BJ (cell line): Measurements from ENCODE around the gene RBM38. TPM values are rescaled to one million over a fixed set of nuclear protein-coding genes. Genes with fewer than 3 reads are reported as not detected.
"Not testable (repeated sequence)": the region's sequence is repeated elsewhere in the genome, so short reads cannot be mapped to it uniquely, and the experiment has no call there.

ENCODE experiments used
- CTCF ChIA-PET: fragments of 350-600 bp; formaldehyde crosslinking; extraction: SDS; loops from one replicate; lab custom pipeline; 2021; ENCODE audit warnings: antibody characterized with exemption, inconsistent platforms; lab: Yijun Ruan, JAX
- POLR2A ChIA-PET: fragments of 300-600 bp; sonication (Branson Sonifier 250); formaldehyde crosslinking; extraction: SDS; loops from one replicate; lab custom pipeline; 2021; ENCODE audit warnings: antibody characterized with exemption; lab: Charles Lee
- DNase-seq: peaks from one replicate; pipeline ENCODE4 v3.0.0-alpha.2; 2011; ENCODE audit warnings: low read depth
- H3K27me3 ChIP-seq: 2 replicates; pipeline ENCODE4 v1.6.0; 2011; ENCODE audit warnings: low read length; ENCODE audit not compliant: control insufficient read depth, insufficient read depth
- H3K36me3 ChIP-seq: 2 replicates; pipeline ENCODE4 v1.5.1; 2011; ENCODE audit warnings: low read length; ENCODE audit not compliant: control insufficient read depth, insufficient read depth
- H3K4me3 ChIP-seq: 2 replicates; pipeline ENCODE4 v1.5.1; 2011; ENCODE audit warnings: low read depth, mild to moderate bottlenecking, control low read depth, low read length
- polyA minus RNA-seq: library from RNA; depleted of rRNA, polyadenylated mRNA; stranded (reverse); fragments of >200 nt; gene quantifications from 2 replicates; pipeline ENCODE4 v1.2.3, GENCODE V29; 2011; rRNA and poly(A)+ RNA removed
- polyA plus RNA-seq: library from polyadenylated mRNA; depleted of rRNA; stranded (reverse); fragments of >200 nt; gene quantifications from 2 replicates; pipeline ENCODE4 v1.2.3, GENCODE V29; 2011; rRNA removed
- TF ChIP-seq, protein P1 (sequence below): IDR thresholded peaks from 2 replicates; pipeline ENCODE4 v1.5.1; 2011; ENCODE audit warnings: low read depth, mild to moderate bottlenecking, control low read depth, inconsistent platforms, low read length, moderate library complexity; ENCODE audit not compliant: insufficient read depth

RBM38 gene
- polyA plus RNA-seq (3.2 and 5.2 TPM in 2 replicates), polyA minus RNA-seq (1.5 and 2.2 TPM in 2 replicates)

DNA sequence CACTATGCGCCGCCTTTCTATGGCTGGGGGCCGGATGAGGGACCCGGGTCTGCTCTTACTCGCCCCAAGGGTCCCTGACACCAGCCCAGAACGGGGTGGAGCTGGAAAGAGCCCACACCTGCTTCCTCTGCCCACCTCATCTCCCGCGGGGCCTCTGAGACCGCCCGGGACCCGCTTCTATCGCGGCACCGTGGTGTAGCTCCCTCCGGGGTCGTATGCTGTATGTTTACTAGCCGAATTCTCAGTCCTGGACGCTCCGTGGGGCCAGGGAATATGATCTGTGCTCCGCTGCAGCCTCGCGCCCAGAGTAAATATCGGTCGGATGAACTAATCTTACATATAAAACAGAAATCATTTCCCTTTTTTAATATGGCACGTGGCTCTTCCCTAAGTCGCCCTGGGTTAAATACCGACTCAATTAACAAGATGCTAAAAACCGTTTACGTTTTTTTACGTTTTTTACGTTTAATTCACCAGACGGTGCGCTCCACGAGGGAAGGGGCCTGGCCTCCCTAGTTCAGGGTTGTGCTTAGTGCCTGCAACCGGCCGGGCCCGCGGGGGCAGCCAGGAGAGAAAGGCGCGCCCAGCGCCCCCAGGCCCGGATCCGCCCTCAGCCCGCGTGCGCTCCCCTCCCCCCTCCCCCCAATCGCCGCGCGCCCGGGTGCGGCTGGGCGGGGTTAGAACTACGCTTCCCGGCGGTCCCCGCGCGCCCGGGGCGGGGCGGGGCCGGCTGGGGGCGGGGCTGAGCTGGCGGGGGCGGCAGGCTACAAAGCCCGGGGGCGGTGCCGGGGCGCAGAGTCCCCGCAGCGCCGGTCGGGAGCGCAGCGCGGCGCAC, at the start of gene RBM38:
RBM38 (plus strand) TSS at position 793 of the 835 bp plus-strand sequence. CDS start 186 bp downstream, outside the sequence.
- TF ChIP-seq, protein P1, sequence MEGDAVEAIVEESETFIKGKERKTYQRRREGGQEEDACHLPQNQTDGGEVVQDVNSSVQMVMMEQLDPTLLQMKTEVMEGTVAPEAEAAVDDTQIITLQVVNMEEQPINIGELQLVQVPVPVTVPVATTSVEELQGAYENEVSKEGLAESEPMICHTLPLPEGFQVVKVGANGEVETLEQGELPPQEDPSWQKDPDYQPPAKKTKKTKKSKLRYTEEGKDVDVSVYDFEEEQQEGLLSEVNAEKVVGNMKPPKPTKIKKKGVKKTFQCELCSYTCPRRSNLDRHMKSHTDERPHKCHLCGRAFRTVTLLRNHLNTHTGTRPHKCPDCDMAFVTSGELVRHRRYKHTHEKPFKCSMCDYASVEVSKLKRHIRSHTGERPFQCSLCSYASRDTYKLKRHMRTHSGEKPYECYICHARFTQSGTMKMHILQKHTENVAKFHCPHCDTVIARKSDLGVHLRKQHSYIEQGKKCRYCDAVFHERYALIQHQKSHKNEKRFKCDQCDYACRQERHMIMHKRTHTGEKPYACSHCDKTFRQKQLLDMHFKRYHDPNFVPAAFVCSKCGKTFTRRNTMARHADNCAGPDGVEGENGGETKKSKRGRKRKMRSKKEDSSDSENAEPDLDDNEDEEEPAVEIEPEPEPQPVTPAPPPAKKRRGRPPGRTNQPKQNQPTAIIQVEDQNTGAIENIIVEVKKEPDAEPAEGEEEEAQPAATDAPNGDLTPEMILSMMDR: no peak
- Histone ChIP-seq H3K4me3 (peak within 1 kb of the TSS; percentile 72), H3K36me3 (peaks cover 8% of the 10 kb centered on the region), H3K27me3 (no peaks in the 10 kb centered on the region)
- ChIA-PET CTCF (interaction anchor here (1.0 to 2.0 kb wide), 4 partner anchors 8 to 111 kb away, joined by 3 to 13 read pairs (median 4); no protein-coding TSS in a partner anchor), POLR2A (no interaction called here)
- DNase-seq: no peak

DNA sequence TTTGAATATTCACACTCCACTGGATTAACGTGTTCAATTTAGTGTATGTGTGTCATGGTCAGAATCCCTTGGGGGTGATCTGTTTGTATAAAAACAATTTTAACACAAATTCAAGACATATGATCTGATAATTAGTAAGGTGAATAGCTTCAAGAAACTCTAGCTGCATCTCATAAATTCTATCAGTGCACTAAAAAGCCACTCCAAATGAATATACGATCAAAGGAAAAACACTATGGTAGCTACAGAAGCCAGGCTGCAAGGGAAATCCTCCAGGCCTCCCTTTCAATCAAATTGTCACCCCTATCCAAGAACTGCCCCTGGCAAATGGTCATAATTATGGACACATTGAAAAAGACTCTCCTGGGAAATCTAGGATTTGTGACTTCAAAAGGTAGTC, 49.5 kb upstream of the RBM38 start:
- ChIA-PET POLR2A (no interaction called here), CTCF (interaction anchor here (0.8 to 10.3 kb wide), 2 partner anchors 11 to 250 kb away, joined by 3 to 127 read pairs; no protein-coding TSS in a partner anchor)
- Histone ChIP-seq H3K4me3 (no peak overlapping the region), H3K36me3 (no peaks in the 10 kb centered on the region), H3K27me3 (peaks cover 1% of the 10 kb centered on the region; the same call in 1 of the 2 replicates)
- no peak for DNase-seq
- TF ChIP-seq, protein P1: no peak

DNA sequence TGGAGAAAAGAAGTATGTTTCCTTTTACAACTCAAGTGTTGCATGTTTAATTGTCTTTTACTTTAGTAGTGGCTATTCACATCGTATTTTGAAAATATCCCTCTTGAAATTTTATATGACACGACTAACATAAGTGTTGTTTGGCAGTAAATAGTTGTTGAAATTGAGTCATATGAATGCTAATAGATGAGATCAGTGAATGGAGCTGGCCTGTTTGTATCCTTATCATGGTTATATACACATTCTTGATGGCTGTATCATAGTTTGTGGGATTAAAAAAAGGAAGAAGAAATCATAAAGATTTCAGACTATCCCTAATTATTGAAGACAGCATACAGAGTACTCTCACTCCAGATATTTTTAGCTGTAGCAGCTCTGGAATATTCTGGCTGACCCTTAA, 48.4 kb upstream of the RBM38 start:
- DNase-seq: peak; percentile 37
- no peaks in the 10 kb centered on the region for H3K36me3 ChIP-seq
- H3K4me3 ChIP-seq: no peak overlapping the region
- CTCF ChIA-PET: interaction anchor here (10.3 kb wide), 1 partner anchor 251 kb away, joined by 127 read pairs; no protein-coding TSS in a partner anchor
- TF ChIP-seq, protein P1: no peak
- H3K27me3 ChIP-seq: peaks cover 1% of the 10 kb centered on the region; the same call in 1 of the 2 replicates
- POLR2A ChIA-PET: no interaction called here

DNA sequence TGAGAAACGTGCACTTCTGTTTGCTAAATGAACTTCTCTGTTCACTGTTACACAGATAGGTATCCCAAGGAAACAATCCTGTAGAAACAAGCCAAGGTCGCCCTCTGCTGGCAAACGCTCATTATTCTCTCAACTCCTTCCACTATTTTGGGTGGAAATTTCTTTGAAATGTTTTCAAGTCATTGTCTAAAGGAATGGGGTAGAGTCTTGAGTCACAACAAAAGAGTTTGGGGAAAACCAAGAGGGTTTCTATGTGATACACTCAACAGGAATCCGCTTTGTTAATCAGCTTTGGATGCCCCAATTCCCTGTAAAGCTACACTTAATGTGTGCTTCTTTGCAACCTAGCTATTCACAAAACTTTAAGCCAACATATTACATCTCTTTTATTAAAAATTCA, 44.7 kb upstream of the RBM38 start:
- TF ChIP-seq, protein P1: peak; percentile 74
- no peaks in the 10 kb centered on the region; the same call in 1 of the 2 replicates for H3K27me3 ChIP-seq
- DNase-seq: peak; percentile 52
- no peaks in the 10 kb centered on the region for H3K36me3 ChIP-seq
- no peak overlapping the region for H3K4me3 ChIP-seq
- POLR2A ChIA-PET: no interaction called here
- CTCF ChIA-PET: interaction anchor here (0.6 to 10.3 kb wide), 26 partner anchors 9 to 797 kb away, joined by 3 to 127 read pairs (median 4); no protein-coding TSS in a partner anchor

DNA sequence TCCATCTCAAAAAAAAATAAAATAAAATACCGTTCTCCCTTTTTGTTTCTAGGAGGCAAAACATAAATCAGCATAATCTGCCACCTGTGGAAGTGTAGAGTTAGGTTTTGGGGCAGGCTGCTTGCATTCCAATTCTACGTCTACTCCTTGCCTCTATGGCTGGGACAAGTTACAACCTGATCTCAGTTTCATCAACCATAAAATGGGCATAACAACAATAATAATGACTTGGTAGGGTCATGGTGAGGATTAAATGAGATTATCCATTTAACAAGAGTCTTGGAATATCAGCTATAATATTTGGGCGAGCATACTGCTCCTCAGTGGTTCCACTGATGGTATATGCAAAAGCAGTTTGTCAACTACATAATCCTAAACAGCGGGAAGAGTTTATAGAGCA, 43.8 kb upstream of the RBM38 start:
- TF ChIP-seq, protein P1: no peak
- CTCF ChIA-PET: interaction anchor here (0.6 to 10.3 kb wide), 9 partner anchors 12 to 262 kb away, joined by 3 to 127 read pairs (median 13); no protein-coding TSS in a partner anchor

DNA sequence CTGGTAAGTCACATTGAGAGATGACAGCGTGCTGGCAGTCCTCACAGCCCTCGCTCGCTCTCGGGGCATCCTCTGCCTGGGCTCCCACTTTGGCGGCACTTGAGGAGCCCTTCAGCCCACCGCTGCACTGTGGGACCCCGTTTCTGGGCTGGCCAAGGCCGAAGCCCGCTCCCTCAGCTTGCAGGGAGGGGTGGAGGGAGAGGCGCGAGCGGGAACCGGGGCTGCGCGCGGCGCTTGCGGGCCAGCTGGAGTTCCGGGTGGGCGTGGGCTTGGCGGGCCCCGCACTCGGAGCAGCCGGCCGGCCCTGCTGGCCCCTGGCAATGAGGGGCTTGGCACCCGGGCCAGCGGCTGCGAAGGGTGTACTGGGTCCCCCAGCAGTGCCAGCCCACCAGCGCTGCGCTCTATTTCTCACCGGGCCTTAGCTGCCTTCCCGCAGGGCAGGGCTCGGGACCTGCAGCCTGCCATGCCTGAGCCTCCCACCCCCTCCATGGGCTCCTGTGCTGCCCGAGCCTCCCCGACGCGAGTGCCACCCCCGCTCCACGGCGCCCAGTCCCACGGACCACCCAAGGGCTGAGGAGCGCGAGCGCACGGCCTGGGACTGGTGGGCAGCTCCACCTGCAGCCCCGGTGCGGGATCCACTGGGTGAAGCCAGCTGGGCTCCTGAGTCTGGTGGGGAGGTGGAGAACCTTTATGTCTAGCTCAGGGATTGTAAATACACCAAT, 42.8 kb upstream of the RBM38 start:
- H3K4me3 ChIP-seq, H3K27me3 ChIP-seq, POLR2A ChIA-PET, DNase-seq, H3K36me3 ChIP-seq: not testable (repeated sequence)
- CTCF ChIA-PET: interaction anchor here (0.6 to 10.3 kb wide), 6 partner anchors 15 to 798 kb away, joined by 3 to 127 read pairs (median 14); no protein-coding TSS in a partner anchor

More for the DNA sequence above, 43.8 kb upstream of the RBM38 start:
- POLR2A ChIA-PET: no interaction called here
- Histone ChIP-seq H3K4me3 (no peak overlapping the region), H3K36me3 (no peaks in the 10 kb centered on the region), H3K27me3 (no peaks in the 10 kb centered on the region; the same call in 1 of the 2 replicates)
- DNase-seq: no peak
